Neural progenitor cell (in vitro differentiated cells): ENCODE data around the gene ZNF430. TPM values are rescaled to one million over a fixed set of nuclear protein-coding genes. Genes with fewer than 3 reads are reported as not detected.

Source experiments
- DNase-seq: peaks from one replicate; pipeline ENCODE4 v3.0.0-alpha.2; 2016; ENCODE audit warnings: low spot score
- H2AFZ ChIP-seq: fragments of 200-600 bp; sonication (generic); replicated peaks from 2 replicates; pipeline ENCODE4 v1.6.1; 2016; ENCODE audit warnings: antibody characterized with exemption
- H3F3A ChIP-seq: fragments of 200-600 bp; sonication (generic); 2 replicates; pipeline ENCODE4 v1.6.1; 2016; ENCODE audit warnings: antibody characterized with exemption, low read depth
- H3K27ac ChIP-seq: fragments of 200-600 bp; sonication (generic); 2 replicates; pipeline ENCODE4 v1.5.1; 2016; ENCODE audit warnings: mild to moderate bottlenecking
- H3K27me3 ChIP-seq: fragments of 200-600 bp; sonication (generic); 2 replicates; pipeline ENCODE4 v1.6.1; 2016; ENCODE audit warnings: mild to moderate bottlenecking, moderate library complexity
- H3K36me3 ChIP-seq: fragments of 200-600 bp; sonication (generic); 2 replicates; pipeline ENCODE4 v1.5.1; 2016
- H3K4me1 ChIP-seq: fragments of 200-600 bp; sonication (generic); 2 replicates; pipeline ENCODE4 v1.6.1; 2016; ENCODE audit warnings: mixed run types
- H3K4me2 ChIP-seq: fragments of 200-600 bp; sonication (generic); 2 replicates; pipeline ENCODE4 v1.6.1; 2016
- H3K4me3 ChIP-seq: fragments of 200-600 bp; sonication (generic); 2 replicates; pipeline ENCODE4 v1.5.1; 2016
- H3K79me2 ChIP-seq: fragments of 200-600 bp; sonication (generic); 2 replicates; pipeline ENCODE4 v1.6.1; 2016; ENCODE audit warnings: low read depth
- H3K9ac ChIP-seq: fragments of 200-600 bp; sonication (generic); 2 replicates; pipeline ENCODE4 v1.6.1; 2016
- H3K9me3 ChIP-seq: fragments of 200-600 bp; sonication (generic); 2 replicates; pipeline ENCODE4 v1.5.1; 2016; ENCODE audit warnings: low read depth
- H4K20me1 ChIP-seq: fragments of 200-600 bp; sonication (generic); 2 replicates; pipeline ENCODE4 v1.6.1; 2016; ENCODE audit warnings: low read depth
- H3K27ac Mint-ChIP-seq: 3 replicates; pipeline ENCODE4 v1.8.0; 2021; ENCODE audit warnings: mixed read lengths
- H3K27me3 Mint-ChIP-seq: 2 replicates; pipeline ENCODE4 v1.8.0; 2022; ENCODE audit warnings: low read depth, mild to moderate bottlenecking, inconsistent platforms, moderate library complexity, mixed read lengths; ENCODE audit not compliant: insufficient read depth
- H3K36me3 Mint-ChIP-seq: 3 replicates; pipeline ENCODE4 v1.8.0; 2021; ENCODE audit warnings: mixed read lengths
- H3K4me1 Mint-ChIP-seq: 3 replicates; pipeline ENCODE4 v1.8.0; 2021; ENCODE audit warnings: mixed read lengths
- H3K4me3 Mint-ChIP-seq: 3 replicates; pipeline ENCODE4 v1.8.0; 2021; ENCODE audit warnings: mild to moderate bottlenecking, moderate library complexity, mixed read lengths
- H3K9me3 Mint-ChIP-seq: 3 replicates; pipeline ENCODE4 v1.8.0; 2020; ENCODE audit warnings: mixed read lengths
- EZH2 ChIP-seq: fragments of 200-600 bp; sonication (generic); IDR thresholded peaks from 2 replicates; pipeline ENCODE4 v1.6.1; 2017; ENCODE audit warnings: antibody characterized with exemption, mild to moderate bottlenecking, moderate library complexity
- EZH2phosphoT487 ChIP-seq: fragments of 200-600 bp; sonication (generic); IDR thresholded peaks from 2 replicates; pipeline ENCODE4 v1.6.1; 2017; ENCODE audit warnings: antibody characterized with exemption
- small RNA-seq: library from RNA; depleted of rRNA; stranded (forward); fragments of <200 nt; gene quantifications from one replicate; pipeline ENCODE3, GENCODE V24; 2015
- total RNA-seq: library from RNA; depleted of rRNA; stranded (reverse); fragments of >200 nt; gene quantifications from 2 replicates; pipeline ENCODE4 v1.2.3, GENCODE V29; 2015; ENCODE audit warnings: low replicate concordance
- TF ChIP-seq, protein P1 (sequence below): fragments of 200-600 bp; sonication (generic); IDR thresholded peaks from 2 replicates; pipeline ENCODE4 v1.5.1; 2017; ENCODE audit warnings: antibody characterized with exemption, mild to moderate bottlenecking

ZNF430 gene
- total RNA-seq, 1 donor from 2014 or later = 17.3 TPM

- Histone ChIP-seq H3K4me2 (no peak overlapping the region), H3F3A (no peaks in the 10 kb centered on the region), H2AFZ (no peak overlapping the region), H3K4me3 (no peak overlapping the region), H3K9ac (no peak overlapping the region), H3K36me3 (peaks cover 10% of the 10 kb centered on the region), H3K27ac (no peak overlapping the region), H3K27me3 (no peaks in the 10 kb centered on the region), H3K4me1 (no peaks in the 10 kb centered on the region), H4K20me1 (no peaks in the 10 kb centered on the region), H3K79me2 (peaks cover 62% of the 10 kb centered on the region), H3K9me3 (no peaks in the 10 kb centered on the region)
- H3K4me3 Mint-ChIP-seq = no peak overlapping the region
- peaks cover 37% of the 10 kb centered on the region for H3K9me3 Mint-ChIP-seq
- H3K36me3 Mint-ChIP-seq = peaks cover 69% of the 10 kb centered on the region
- TF ChIP-seq EZH2phosphoT487 = no peak
- TF ChIP-seq EZH2 = no peak
- TF ChIP-seq, protein P1, sequence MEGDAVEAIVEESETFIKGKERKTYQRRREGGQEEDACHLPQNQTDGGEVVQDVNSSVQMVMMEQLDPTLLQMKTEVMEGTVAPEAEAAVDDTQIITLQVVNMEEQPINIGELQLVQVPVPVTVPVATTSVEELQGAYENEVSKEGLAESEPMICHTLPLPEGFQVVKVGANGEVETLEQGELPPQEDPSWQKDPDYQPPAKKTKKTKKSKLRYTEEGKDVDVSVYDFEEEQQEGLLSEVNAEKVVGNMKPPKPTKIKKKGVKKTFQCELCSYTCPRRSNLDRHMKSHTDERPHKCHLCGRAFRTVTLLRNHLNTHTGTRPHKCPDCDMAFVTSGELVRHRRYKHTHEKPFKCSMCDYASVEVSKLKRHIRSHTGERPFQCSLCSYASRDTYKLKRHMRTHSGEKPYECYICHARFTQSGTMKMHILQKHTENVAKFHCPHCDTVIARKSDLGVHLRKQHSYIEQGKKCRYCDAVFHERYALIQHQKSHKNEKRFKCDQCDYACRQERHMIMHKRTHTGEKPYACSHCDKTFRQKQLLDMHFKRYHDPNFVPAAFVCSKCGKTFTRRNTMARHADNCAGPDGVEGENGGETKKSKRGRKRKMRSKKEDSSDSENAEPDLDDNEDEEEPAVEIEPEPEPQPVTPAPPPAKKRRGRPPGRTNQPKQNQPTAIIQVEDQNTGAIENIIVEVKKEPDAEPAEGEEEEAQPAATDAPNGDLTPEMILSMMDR = no peak
- peaks cover 5% of the 10 kb centered on the region for H3K27me3 Mint-ChIP-seq
- DNase-seq = no peak
- H3K27ac Mint-ChIP-seq = no peak overlapping the region
- H3K4me1 Mint-ChIP-seq = no peaks in the 10 kb centered on the region
Observed at GRCh38 chr19:21098291-21098690, 77.8 kb downstream of the ZNF430 start.

DNA sequence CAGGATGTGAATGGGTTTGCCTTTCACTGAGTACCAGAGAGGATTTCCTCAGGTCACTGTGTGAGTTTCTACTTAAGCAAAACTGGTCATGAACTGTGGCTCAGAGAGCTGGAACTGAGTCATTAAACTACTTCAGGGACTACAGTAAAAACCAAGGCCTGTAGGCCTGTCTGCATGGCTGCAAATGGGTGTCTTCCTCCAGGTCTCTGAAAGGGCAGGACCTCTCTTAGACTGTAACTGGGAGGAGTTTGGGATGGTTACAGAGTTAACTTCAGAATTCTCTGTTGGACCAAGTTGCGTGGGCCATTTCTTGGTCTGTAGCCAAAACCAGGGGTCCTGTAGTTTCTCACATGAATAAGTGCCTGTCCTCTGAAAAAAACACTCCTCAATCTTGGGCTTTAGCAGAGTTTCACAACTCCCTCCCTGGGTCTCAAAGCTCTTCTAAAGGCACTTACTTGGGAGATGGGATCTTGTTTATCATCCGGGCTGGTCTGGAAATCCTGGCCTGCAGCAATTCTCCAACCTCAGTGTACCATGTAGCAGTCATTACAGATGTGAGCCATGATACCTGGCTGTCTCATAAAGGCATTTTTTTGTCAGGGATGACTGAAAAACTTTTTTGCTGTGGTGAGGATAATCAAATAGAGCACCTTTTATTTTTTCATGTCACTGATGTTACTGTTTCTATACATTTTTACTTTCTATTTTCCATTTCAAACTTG is 81.2 kb downstream of the ZNF430 start:
- Histone ChIP-seq H3K79me2 (peaks cover 34% of the 10 kb centered on the region), H3K4me3 (no peak overlapping the region), H3K27ac (no peak overlapping the region), H3F3A (no peaks in the 10 kb centered on the region), H3K36me3 (peaks cover 15% of the 10 kb centered on the region), H3K9ac (no peak overlapping the region), H3K4me1 (no peaks in the 10 kb centered on the region), H4K20me1 (no peaks in the 10 kb centered on the region), H3K4me2 (no peak overlapping the region), H3K9me3 (no peaks in the 10 kb centered on the region), H2AFZ (no peak overlapping the region), H3K27me3 (no peaks in the 10 kb centered on the region)
- no peak overlapping the region for H3K4me3 Mint-ChIP-seq
- DNase-seq = no peak
- TF ChIP-seq, protein P1 = no peak
- TF ChIP-seq EZH2phosphoT487 (no peak), EZH2 (no peak)
- peaks cover 67% of the 10 kb centered on the region for H3K36me3 Mint-ChIP-seq
- H3K27ac Mint-ChIP-seq = no peak overlapping the region
- H3K9me3 Mint-ChIP-seq = peaks cover 26% of the 10 kb centered on the region
- H3K27me3 Mint-ChIP-seq = peaks cover 3% of the 10 kb centered on the region
- H3K4me1 Mint-ChIP-seq = no peaks in the 10 kb centered on the region

DNA sequence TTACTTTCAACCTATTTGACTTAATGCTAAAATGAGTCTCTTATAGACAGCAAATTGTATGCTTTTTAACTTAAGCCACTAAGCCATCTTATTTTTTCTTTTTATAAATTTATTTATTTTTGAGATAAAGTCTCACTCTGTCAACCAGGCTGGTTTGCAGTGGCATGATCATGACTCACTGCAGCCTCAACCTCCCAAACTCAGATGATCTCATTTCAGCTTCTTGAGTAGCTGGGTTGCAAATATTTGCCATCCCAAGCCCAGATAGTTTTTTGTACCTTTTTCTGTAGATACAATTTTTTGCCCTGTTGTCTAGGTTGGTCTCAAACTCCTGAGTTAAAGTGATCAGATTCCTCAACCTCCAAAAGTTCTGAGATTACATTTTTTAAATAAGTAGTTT is 88.7 kb downstream of the ZNF430 start:
- Mint-ChIP-seq H3K27ac (no peak overlapping the region), H3K27me3 (peaks cover 2% of the 10 kb centered on the region), H3K4me1 (no peaks in the 10 kb centered on the region), H3K36me3 (peaks cover 76% of the 10 kb centered on the region), H3K4me3 (no peak overlapping the region), H3K9me3 (peaks cover 64% of the 10 kb centered on the region)
- Histone ChIP-seq H3K27ac (no peak overlapping the region), H3K4me1 (no peaks in the 10 kb centered on the region), H3K4me2 (no peak overlapping the region), H4K20me1 (peaks cover 2% of the 10 kb centered on the region), H2AFZ (no peak overlapping the region), H3K9me3 (no peaks in the 10 kb centered on the region), H3K79me2 (peaks cover 61% of the 10 kb centered on the region), H3F3A (no peaks in the 10 kb centered on the region), H3K9ac (no peak overlapping the region), H3K27me3 (no peaks in the 10 kb centered on the region), H3K4me3 (no peak overlapping the region), H3K36me3 (peaks cover 17% of the 10 kb centered on the region)
- no peak for TF ChIP-seq EZH2
- TF ChIP-seq, protein P1 = no peak
- no peak for TF ChIP-seq EZH2phosphoT487
- no peak for DNase-seq

Small RNA genes lying within 50 kb of the gene (small RNA-seq; reads per million reads assigned to genes)
- not detected for gene AC008739.3

Other genes with a start within 250 kb of the ZNF430 start
- gene ZNF66, start 244.4 kb upstream of the ZNF430 start, total RNA-seq = 24.3 and 29.5 TPM in 2 replicates
- 29.3 and 48.3 TPM in 2 replicates for gene ZNF85, start 97.4 kb upstream of the ZNF430 start, total RNA-seq
- gene ZNF714, start 61.5 kb downstream of the ZNF430 start, total RNA-seq = 61.3 and 102 TPM in 2 replicates
- 24.7 and 35.4 TPM in 2 replicates for gene ZNF431, start 121.4 kb downstream of the ZNF430 start, total RNA-seq